ENCODE measurements around the gene ASCL3.

- TF ChIP-seq YY1 (IDR thresholded peaks at IDR 0.05; ENCODE audit: insufficient read depth, insufficient read length), result no peak
- no peak for TF ChIP-seq SUZ12 (IDR thresholded peaks at IDR 0.05; ENCODE audit: extremely low read depth, insufficient read depth, insufficient read length)
- TF ChIP-seq ZNF274 (IDR thresholded peaks at IDR 0.05; ENCODE audit: low read depth, low read length), result no peak
These were observed 5.2 kb downstream of the ASCL3 start for GRCh38 chr11:8937659-8938058.
